HG02763 (cell line): ENCODE results near the gene USHBP1.

Source experiments
- ATAC-seq: cut with Tn5 transposase; IDR thresholded peaks from one replicate; pipeline ENCODE4 v1.9.1; 2021; ENCODE audit warnings: mild to moderate bottlenecking, moderate library complexity; ENCODE audit not compliant: unreplicated experiment

USHBP1 gene

GRCh38 chr19:17214508-17215126 is 49.9 kb downstream of the USHBP1 start:
- no peak for ATAC-seq

GRCh38 chr19:17213334-17213733 is 51.2 kb downstream of the USHBP1 start:
- no peak for ATAC-seq

- no peak for ATAC-seq
Observed at GRCh38 chr19:17211547-17212446, 52.7 kb downstream of the USHBP1 start.

- ATAC-seq: no peak
Observed at GRCh38 chr19:17210296-17210695, 54.2 kb downstream of the USHBP1 start.

GRCh38 chr19:17209126-17210036 is 55.2 kb downstream of the USHBP1 start:
- ATAC-seq: no peak

GRCh38 chr19:17206736-17207581 is 57.6 kb downstream of the USHBP1 start:
- ATAC-seq: no peak

GRCh38 chr19:17205237-17206140 is 59.1 kb downstream of the USHBP1 start:
- no peak for ATAC-seq

- ATAC-seq: no peak
Observed at GRCh38 chr19:17202713-17203112, 61.8 kb downstream of the USHBP1 start.

- ATAC-seq: no peak
Observed at GRCh38 chr19:17202249-17202648, 62.3 kb downstream of the USHBP1 start.

GRCh38 chr19:17200408-17201079 is 64.0 kb downstream of the USHBP1 start:
- no peak for ATAC-seq
